Naive thymus-derived CD4-positive, alpha-beta T cell (primary cell): ENCODE data around the gene DRAP1. TPM values are rescaled to one million over a fixed set of nuclear protein-coding genes. Genes with fewer than 3 reads are reported as not detected.

Experiments
- ATAC-seq: fragments of 150-1000 bp; cut with Tn5 transposase; 2 replicates; pipeline ENCODE4 v1.10.0; 2021; ENCODE audit warnings: mild to moderate bottlenecking, moderate library complexity
- CTCF ChIA-PET: fragments of 350-600 bp; sonication (Branson Sonifier 250); formaldehyde crosslinking; loops from one replicate; lab custom pipeline; 2021; ENCODE audit warnings: antibody characterized with exemption; lab: Charles Lee
- POLR2A ChIA-PET: fragments of 350-600 bp; sonication (Branson Sonifier 250); formaldehyde crosslinking; loops from one replicate; lab custom pipeline; 2021; ENCODE audit warnings: antibody characterized with exemption, inconsistent platforms; lab: Charles Lee
- DNase-seq, 9 donors: peaks; one replicate each; pipeline versions ENCODE4 v3.0.0 to v3.0.0-alpha.2; 2020 to 2022; ENCODE audit warnings: mixed read lengths in 1 of 9
- H3K27ac ChIP-seq: one replicate; pipeline ENCODE4 v1.7.0; 2013; ENCODE audit warnings: mild to moderate bottlenecking, low read depth, low read length, moderate library complexity
- H3K27me3 ChIP-seq, 2 donors: one replicate each; pipeline ENCODE4 v1.7.0; 2013; ENCODE audit warnings: low read length in 2 of 2, mild to moderate bottlenecking in 2 of 2, moderate library complexity in 2 of 2; ENCODE audit not compliant: control insufficient read depth in 2 of 2, insufficient read depth in 2 of 2
- H3K36me3 ChIP-seq, 3 experiments: 1 replicate in 2 of 3; 2 replicates in 1 of 3; pipeline ENCODE4 v1.7.0; 2013; ENCODE audit warnings: low read length in 3 of 3, mild to moderate bottlenecking in 3 of 3, moderate library complexity in 1 of 3; ENCODE audit not compliant: insufficient read depth in 3 of 3, control insufficient read depth in 2 of 3
- H3K4me1 ChIP-seq, 2 donors: one replicate each; pipeline ENCODE4 v1.7.0; 2013; ENCODE audit warnings: low read length in 2 of 2, mild to moderate bottlenecking in 2 of 2, moderate library complexity in 1 of 2; ENCODE audit not compliant: control insufficient read depth in 2 of 2, insufficient read depth in 2 of 2
- H3K4me3 ChIP-seq: 2 replicates; pipeline ENCODE4 v1.7.0; 2013; ENCODE audit warnings: mild to moderate bottlenecking, low read length
- H3K9me3 ChIP-seq, 3 experiments: 1 replicate in 2 of 3; 2 replicates in 1 of 3; pipeline ENCODE4 v1.7.0; 2013; ENCODE audit warnings: low read length in 3 of 3; ENCODE audit not compliant: control insufficient read depth in 2 of 3
- H3K27ac Mint-ChIP-seq, 9 donors: one replicate each; pipeline ENCODE4 v1.8.0; 2020 to 2022; ENCODE audit warnings: mixed read lengths in 9 of 9, mild to moderate bottlenecking in 8 of 9, moderate library complexity in 5 of 9, inconsistent platforms in 2 of 9
- H3K27me3 Mint-ChIP-seq, 5 donors: one replicate each; pipeline ENCODE4 v1.8.0; 2021 to 2022; ENCODE audit warnings: mixed read lengths in 5 of 5, mild to moderate bottlenecking in 1 of 5
- H3K36me3 Mint-ChIP-seq, 5 donors: one replicate each; pipeline ENCODE4 v1.8.0; 2020 to 2022; ENCODE audit warnings: mixed read lengths in 5 of 5, mild to moderate bottlenecking in 3 of 5, inconsistent platforms in 1 of 5
- H3K4me1 Mint-ChIP-seq, 7 donors: one replicate each; pipeline ENCODE4 v1.8.0; 2020 to 2022; ENCODE audit warnings: mixed read lengths in 7 of 7, mild to moderate bottlenecking in 3 of 7, inconsistent platforms in 1 of 7
- H3K4me3 Mint-ChIP-seq, 10 donors: one replicate each; pipeline ENCODE4 v1.8.0; 2020 to 2022; ENCODE audit warnings: mild to moderate bottlenecking in 10 of 10, mixed read lengths in 10 of 10, moderate library complexity in 6 of 10, inconsistent platforms in 2 of 10
- H3K9me3 Mint-ChIP-seq, 11 donors: one replicate each; pipeline ENCODE4 v1.8.0; 2020 to 2022; ENCODE audit warnings: mixed read lengths in 11 of 11, mild to moderate bottlenecking in 4 of 11, inconsistent platforms in 1 of 11, moderate library complexity in 1 of 11
- intact Hi-C, 2 donors: fragments of 100-400 bp; cut with micrococcal nuclease; formaldehyde crosslinking; loops; one replicate each; pipeline ENCODE4 v1.15.1; 2023
- polyA plus RNA-seq, 2 donors: library from polyadenylated mRNA; unstranded; fragments of 300-500 nt; fragmentation: Illumina TruSeq; gene quantifications; one replicate each; pipeline ENCODE4 v1.2.3, GENCODE V29; 2021
- total RNA-seq, 6 experiments: library from RNA in 5 of 6; stranded (reverse) in 5 of 6; gene quantifications; 1 replicate in 5 of 6; 2 replicates in 1 of 6; pipeline ENCODE4 v1.2.3 and lab custom pipeline; 2021 to 2026

DRAP1 gene
- total and polyA plus RNA-seq, 7 experiments from 2014 or later, result 72.6 to 166 (median 82.7) TPM

- H3K9me3 Mint-ChIP-seq, result no peaks in the 10 kb centered on the region
- H3K36me3 Mint-ChIP-seq, result peaks cover 12 to 24% (median 19%) of the 10 kb centered on the region in 5 donors
- no peaks in the 10 kb centered on the region for H3K27me3 ChIP-seq
- peak in 1 of 9 donors; percentile 71 for DNase-seq
- peaks cover 27 to 31% of the 10 kb centered on the region in 2 donors for H3K4me1 ChIP-seq
- no peaks in the 10 kb centered on the region for H3K27me3 Mint-ChIP-seq
- H3K36me3 ChIP-seq, result peaks cover 19 to 37% (median 25%) of the 10 kb centered on the region in 3 experiments
- H3K9me3 ChIP-seq, result no peaks in the 10 kb centered on the region
- peak overlapping the region; percentile 84 to 98 (median 97) for H3K27ac Mint-ChIP-seq
- H3K27ac ChIP-seq, result peak overlapping the region; percentile 96
- POLR2A ChIA-PET, result interaction anchor here (0.7 to 6.7 kb wide), 7 partner anchors 37 to 102 kb away, joined by 3 to 108 read pairs (median 7); partner anchors contain the start of genes C11orf68, CCDC85B, CFL1 and FIBP
- peak overlapping the region; percentile 83 for H3K4me3 ChIP-seq
- CTCF ChIA-PET, result no interaction called here
- H3K4me1 Mint-ChIP-seq, result peaks cover 23 to 57% (median 46%) of the 10 kb centered on the region in 7 donors
- peak overlapping the region; percentile 88 to 99 (median 98) for H3K4me3 Mint-ChIP-seq
- ATAC-seq, result no peak
- intact Hi-C loops, result no loop called here
Measured at GRCh38 chr11:65962141-65962564, 42.9 kb downstream of the DRAP1 start.

GRCh38 chr11:65964906-65965305 lies 45.7 kb downstream of the DRAP1 start:
- ATAC-seq, result no peak
- POLR2A ChIA-PET, result interaction anchor here (0.9 to 1.2 kb wide), 3 partner anchors 13 to 298 kb away, joined by 3 read pairs; partner anchors contain the start of gene CCDC85B
- intact Hi-C loops, result no loop called here
- CTCF ChIA-PET, result no interaction called here
- peaks cover 22 to 24% of the 10 kb centered on the region in 2 donors for H3K4me1 ChIP-seq
- Mint-ChIP-seq H3K9me3 (no peaks in the 10 kb centered on the region), H3K4me1 (peaks cover 25 to 54% (median 40%) of the 10 kb centered on the region in 7 donors), H3K27me3 (no peaks in the 10 kb centered on the region), H3K36me3 (peaks cover 18 to 35% (median 25%) of the 10 kb centered on the region in 5 donors), H3K27ac (peak overlapping the region in 1 of 9 donors; percentile 89), H3K4me3 (peak overlapping the region in 1 of 10 donors; percentile 41)
- no peak overlapping the region for H3K27ac ChIP-seq
- H3K4me3 ChIP-seq, result no peak overlapping the region
- H3K27me3 ChIP-seq, result no peaks in the 10 kb centered on the region
- no peak for DNase-seq
- H3K36me3 ChIP-seq, result peaks cover 30 to 64% (median 31%) of the 10 kb centered on the region in 3 experiments
- H3K9me3 ChIP-seq, result no peaks in the 10 kb centered on the region

- H3K4me1 Mint-ChIP-seq, result peaks cover 25 to 54% (median 40%) of the 10 kb centered on the region in 7 donors
- no peaks in the 10 kb centered on the region for H3K9me3 ChIP-seq
- H3K4me1 ChIP-seq, result peaks cover 22 to 24% of the 10 kb centered on the region in 2 donors
- ChIA-PET POLR2A (interaction anchor here (0.6 to 1.1 kb wide), 3 partner anchors 14 to 473 kb away, joined by 3 to 4 read pairs (median 3); no protein-coding TSS in a partner anchor), CTCF (no interaction called here)
- no peak overlapping the region for H3K27ac ChIP-seq
- no peaks in the 10 kb centered on the region for H3K9me3 Mint-ChIP-seq
- intact Hi-C loops, result no loop called here
- no peak overlapping the region for H3K4me3 Mint-ChIP-seq
- peak overlapping the region in 3 of 9 donors; percentile 8 to 56 (median 46) for H3K27ac Mint-ChIP-seq
- no peak for ATAC-seq
- no peak overlapping the region for H3K4me3 ChIP-seq
- no peak for DNase-seq
- no peaks in the 10 kb centered on the region for H3K27me3 ChIP-seq
- H3K36me3 ChIP-seq, result peaks cover 31 to 71% (median 35%) of the 10 kb centered on the region in 3 experiments
- H3K27me3 Mint-ChIP-seq, result no peaks in the 10 kb centered on the region
- H3K36me3 Mint-ChIP-seq, result peaks cover 18 to 42% (median 29%) of the 10 kb centered on the region in 5 donors
Measured at GRCh38 chr11:65965986-65966762, 46.9 kb downstream of the DRAP1 start.

GRCh38 chr11:65967329-65967934 lies 48.2 kb downstream of the DRAP1 start:
- peaks cover 14 to 41% (median 31%) of the 10 kb centered on the region in 5 donors for H3K36me3 Mint-ChIP-seq
- Histone ChIP-seq H3K4me3 (no peak overlapping the region), H3K36me3 (peaks cover 31 to 78% (median 35%) of the 10 kb centered on the region in 3 experiments), H3K9me3 (no peaks in the 10 kb centered on the region), H3K27me3 (no peaks in the 10 kb centered on the region), H3K27ac (no peak overlapping the region), H3K4me1 (peaks cover 19 to 20% of the 10 kb centered on the region in 2 donors)
- ChIA-PET CTCF (interaction anchor here (0.6 kb wide), 1 partner anchor 430 kb away, joined by 3 read pairs; no protein-coding TSS in a partner anchor), POLR2A (interaction anchor here (0.6 to 1.1 kb wide), 2 partner anchors 93 to 474 kb away, joined by 3 to 4 read pairs; no protein-coding TSS in a partner anchor)
- no peak overlapping the region for H3K4me3 Mint-ChIP-seq
- no peak overlapping the region for H3K27ac Mint-ChIP-seq
- peaks cover 20 to 45% (median 32%) of the 10 kb centered on the region in 7 donors for H3K4me1 Mint-ChIP-seq
- no peaks in the 10 kb centered on the region for H3K9me3 Mint-ChIP-seq
- no peaks in the 10 kb centered on the region for H3K27me3 Mint-ChIP-seq
- intact Hi-C loops, result no loop called here
- no peak for ATAC-seq
- DNase-seq, result no peak

- intact Hi-C loops, result no loop called here
- DNase-seq (no peak), ATAC-seq (no peak)
- H3K36me3 Mint-ChIP-seq, result peaks cover 15 to 46% (median 29%) of the 10 kb centered on the region in 5 donors
- ChIA-PET POLR2A (no interaction called here), CTCF (no interaction called here)
- H3K4me3 Mint-ChIP-seq, result peak overlapping the region in 1 of 10 donors; percentile 34
- H3K9me3 Mint-ChIP-seq, result no peaks in the 10 kb centered on the region
- Histone ChIP-seq H3K27me3 (no peaks in the 10 kb centered on the region), H3K9me3 (no peaks in the 10 kb centered on the region), H3K4me1 (peaks cover 5 to 6% of the 10 kb centered on the region in 2 donors), H3K36me3 (peaks cover 31 to 89% (median 35%) of the 10 kb centered on the region in 3 experiments), H3K27ac (no peak overlapping the region), H3K4me3 (no peak overlapping the region)
- H3K27ac Mint-ChIP-seq, result peak overlapping the region in 2 of 9 donors; percentile 60 to 65
- peaks cover 13 to 36% (median 18%) of the 10 kb centered on the region in 7 donors for H3K4me1 Mint-ChIP-seq
- H3K27me3 Mint-ChIP-seq, result no peaks in the 10 kb centered on the region
Measured at GRCh38 chr11:65968600-65969482, 49.6 kb downstream of the DRAP1 start.
